ENCODE data around the gene ARNT2.

GRCh38 chr15:80490431-80490990 lies 86.3 kb downstream of the ARNT2 start:
- TF ChIP-seq CREB1 (CRISPR knock-in tag; IDR thresholded peaks at IDR 0.05) = no peak
- TF ChIP-seq CTCF (IDR thresholded peaks at IDR 0.05) = no peak
- TF ChIP-seq IRF2 (CRISPR knock-in tag; IDR thresholded peaks at IDR 0.05; ENCODE audit: borderline replicate concordance, low read depth) = no peak
- no peak for TF ChIP-seq MAX (CRISPR knock-in tag; IDR thresholded peaks at IDR 0.05)
- no peak for TF ChIP-seq ZNF281 (CRISPR knock-in tag; IDR thresholded peaks at IDR 0.05)
- no peak for TF ChIP-seq ZBTB43 (CRISPR knock-in tag; IDR thresholded peaks at IDR 0.05)
- no peak for TF ChIP-seq NR1H2 (CRISPR knock-in tag; IDR thresholded peaks at IDR 0.05)
- no peak for TF ChIP-seq SP1 (CRISPR knock-in tag; conservative IDR thresholded peaks at IDR 0.05)
- TF ChIP-seq FOXJ3 (CRISPR knock-in tag; IDR thresholded peaks at IDR 0.05; ENCODE audit: borderline replicate concordance) = no peak
- no peak for TF ChIP-seq NFYB (CRISPR knock-in tag; conservative IDR thresholded peaks at IDR 0.05; ENCODE audit: low read depth)
- TF ChIP-seq GABPB1 (CRISPR knock-in tag; IDR thresholded peaks at IDR 0.05) = no peak
- TF ChIP-seq RORB (CRISPR knock-in tag; IDR thresholded peaks at IDR 0.05) = no peak
- no peak for TF ChIP-seq FOXP4 (CRISPR knock-in tag; IDR thresholded peaks at IDR 0.05)
